GM18511 (cell line): ENCODE results near the gene EGLN2.
"Not testable (repeated sequence)": the region's sequence is repeated elsewhere in the genome, so short reads cannot be mapped to it uniquely, and the experiment has no call there.

Experiments used
- ATAC-seq: cut with Tn5 transposase; IDR thresholded peaks from one replicate; pipeline ENCODE4 v1.9.1; 2021; ENCODE audit warnings: mild to moderate bottlenecking, moderate library complexity; ENCODE audit not compliant: unreplicated experiment

The EGLN2 gene

GRCh38 chr19:40776364-40776763, 22.6 kb upstream of the EGLN2 start:
- ATAC-seq = no peak

DNA sequence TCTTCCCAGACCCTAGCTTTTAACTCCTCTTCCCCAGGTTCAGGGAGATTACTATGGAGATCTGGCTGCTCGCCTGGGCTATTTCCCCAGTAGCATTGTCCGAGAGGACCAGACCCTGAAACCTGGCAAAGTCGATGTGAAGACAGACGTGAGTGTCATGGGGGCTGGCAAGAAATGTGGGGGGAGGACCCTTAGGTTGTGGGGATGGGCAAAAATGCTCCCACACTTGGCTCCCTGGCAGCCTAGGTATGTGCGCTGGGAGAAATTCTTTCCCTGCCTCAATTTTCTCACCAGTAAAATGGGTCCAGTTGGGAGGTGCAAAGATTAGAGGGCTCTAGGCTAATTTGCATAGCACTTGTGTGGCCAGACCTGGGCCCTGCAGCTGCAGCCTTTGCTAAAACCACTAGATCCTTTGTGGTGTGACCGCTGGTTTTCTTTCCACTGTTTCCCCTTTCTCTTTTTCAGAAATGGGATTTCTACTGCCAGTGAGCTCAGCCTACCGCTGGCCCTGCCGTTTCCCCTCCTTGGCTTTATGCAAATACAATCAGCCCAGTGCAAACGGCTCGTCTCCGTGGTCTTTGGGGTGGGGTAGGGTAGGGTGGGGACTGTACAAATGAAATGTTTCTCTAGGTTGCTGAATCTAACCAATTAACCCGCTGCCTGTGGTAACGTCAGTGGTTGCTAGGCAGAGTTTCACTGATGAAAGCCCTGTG, 21.9 kb upstream of the EGLN2 start:
- ATAC-seq = peak; percentile 62

- no peak for ATAC-seq
Measured at GRCh38 chr19:40777645-40777936, 21.4 kb upstream of the EGLN2 start.

DNA sequence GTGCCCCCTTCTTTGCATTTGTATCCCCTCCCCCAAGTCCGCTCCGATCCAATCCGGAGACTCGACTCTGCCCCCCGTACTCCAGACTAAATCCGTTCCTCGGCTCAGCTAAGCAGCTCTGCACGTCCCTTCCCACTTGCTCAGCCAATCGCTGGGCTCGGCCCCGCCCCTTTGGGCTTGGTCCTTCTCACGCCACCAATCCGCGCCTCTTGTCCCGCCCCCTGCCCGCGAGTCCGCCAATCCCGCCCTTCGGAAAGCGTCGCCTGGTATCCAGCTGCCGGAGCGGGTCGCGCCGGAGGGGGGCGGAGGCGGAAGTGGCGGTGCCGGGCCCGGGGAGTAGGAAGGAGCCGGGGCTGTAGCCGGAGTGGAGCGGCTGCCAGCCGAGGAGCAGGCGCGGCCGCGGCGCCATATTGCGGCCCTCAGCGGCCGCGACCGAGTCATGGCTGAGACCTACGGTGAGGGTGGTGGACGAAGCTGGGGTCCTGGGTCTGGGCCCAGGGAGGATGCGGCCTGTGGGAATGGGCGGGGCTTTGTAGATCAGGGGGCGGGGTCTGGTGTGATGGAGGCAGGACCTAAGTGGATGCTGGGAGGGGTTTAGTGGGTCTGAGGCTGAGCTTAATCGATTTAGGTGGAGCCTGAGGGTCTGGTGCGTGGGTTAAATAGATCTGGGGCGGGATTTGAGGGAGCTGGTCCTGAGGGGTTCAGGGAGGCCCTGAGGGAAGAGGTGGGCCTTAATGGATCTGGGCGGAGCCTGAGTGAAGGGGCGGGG, 20.9 kb upstream of the EGLN2 start, which contains the start of gene RAB4B:
Gene RAB4B (plus strand): TSS at position 311 of the 769 bp plus-strand sequence. CDS start 129 bp downstream, at position 440.
- peak; percentile 65 for ATAC-seq

GRCh38 chr19:40778706-40779284, 20.2 kb upstream of the EGLN2 start:
- no peak for ATAC-seq

- no peak for ATAC-seq
Measured at GRCh38 chr19:40780582-40780981, 18.4 kb upstream of the EGLN2 start.

DNA sequence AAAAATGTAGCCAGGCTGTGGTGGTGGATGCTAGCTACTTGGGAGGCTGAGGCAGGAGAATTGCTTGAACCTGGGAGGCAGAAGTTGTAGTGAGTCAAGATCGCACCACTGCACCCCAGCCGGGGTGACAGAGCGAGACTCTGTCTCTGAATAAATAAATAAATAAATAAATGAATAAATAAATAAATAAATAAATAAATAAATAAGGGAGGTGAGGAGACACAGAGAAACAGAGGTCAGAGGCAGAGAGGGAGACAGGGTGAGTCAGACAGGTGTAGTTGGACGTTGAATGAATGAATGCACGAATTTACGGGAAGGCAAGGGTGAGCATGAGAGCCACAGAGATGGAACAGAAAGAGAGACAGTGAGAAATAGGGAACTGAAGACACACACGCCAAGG, 17.9 kb upstream of the EGLN2 start:
- ATAC-seq = no peak

GRCh38 chr19:40783711-40784110, 15.3 kb upstream of the EGLN2 start:
- ATAC-seq = no peak

- not testable (repeated sequence) for ATAC-seq
Measured at GRCh38 chr19:40784146-40784545, 14.8 kb upstream of the EGLN2 start.

- no peak for ATAC-seq
Measured at GRCh38 chr19:40785526-40785925, 13.5 kb upstream of the EGLN2 start.

GRCh38 chr19:40786060-40787037, 12.6 kb upstream of the EGLN2 start:
- ATAC-seq = no peak

- no peak for ATAC-seq
Measured at GRCh38 chr19:40791349-40791748, 7.6 kb upstream of the EGLN2 start.

DNA sequence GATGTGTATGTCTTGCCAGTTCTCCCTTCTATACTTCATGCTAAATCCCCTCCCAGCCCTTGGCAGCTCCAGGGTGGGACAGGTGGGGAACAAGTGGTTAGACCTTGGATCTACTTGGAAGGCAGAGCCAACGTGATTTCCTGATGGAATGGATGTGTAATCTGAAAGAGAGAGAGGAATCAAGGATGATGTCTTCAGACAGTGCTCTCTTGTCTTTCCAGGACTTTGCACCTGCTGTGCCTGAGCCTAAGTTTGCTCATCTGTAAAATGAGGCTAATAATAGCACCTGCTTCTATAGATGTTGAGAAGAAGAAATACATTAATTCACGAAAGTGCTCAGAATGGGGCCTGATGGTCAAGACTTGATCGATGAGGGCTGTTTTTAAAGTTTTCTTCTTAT, 7.0 kb upstream of the EGLN2 start:
- ATAC-seq = no peak

- no peak for ATAC-seq
Measured at GRCh38 chr19:40797166-40797962, 1.6 kb upstream of the EGLN2 start.

GRCh38 chr19:40797963-40798682, 868 bp upstream of the EGLN2 start:
- peak; percentile 38 for ATAC-seq

GRCh38 chr19:40799558-40800338, 757 bp downstream of the EGLN2 start:
- no peak for ATAC-seq

- no peak for ATAC-seq
Measured at GRCh38 chr19:40800339-40800996, 1.5 kb downstream of the EGLN2 start.

DNA sequence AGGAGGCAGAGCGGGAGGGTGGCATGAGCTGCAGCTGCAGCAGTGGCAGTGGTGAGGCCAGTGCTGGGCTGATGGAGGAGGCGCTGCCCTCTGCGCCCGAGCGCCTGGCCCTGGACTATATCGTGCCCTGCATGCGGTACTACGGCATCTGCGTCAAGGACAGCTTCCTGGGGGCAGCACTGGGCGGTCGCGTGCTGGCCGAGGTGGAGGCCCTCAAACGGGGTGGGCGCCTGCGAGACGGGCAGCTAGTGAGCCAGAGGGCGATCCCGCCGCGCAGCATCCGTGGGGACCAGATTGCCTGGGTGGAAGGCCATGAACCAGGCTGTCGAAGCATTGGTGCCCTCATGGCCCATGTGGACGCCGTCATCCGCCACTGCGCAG, 2.0 kb downstream of the EGLN2 start:
- ATAC-seq = no peak
